Neural cell (in vitro differentiated cells): Measurements from ENCODE around the gene MAML2.

ENCODE experiments used
- CTCF ChIP-seq: fragments of 450-650 bp; IDR thresholded peaks from 2 replicates; pipeline ENCODE4 v1.5.1; 2014; ENCODE audit warnings: antibody characterized with exemption, mild to moderate bottlenecking, moderate library complexity; ENCODE audit not compliant: poor library complexity, severe bottlenecking
- EP300 ChIP-seq: fragments of 450-650 bp; conservative IDR thresholded peaks from 2 replicates; pipeline ENCODE4 v1.6.1; 2014; ENCODE audit warnings: antibody characterized with exemption, mild to moderate bottlenecking, moderate library complexity; ENCODE audit not compliant: poor library complexity, severe bottlenecking
- EZH2 ChIP-seq: fragments of 200-600, 300-800 bp; shearing (Covaris generic), sonication (generic); IDR thresholded peaks from 2 replicates; pipeline ENCODE4 v1.6.1; 2014; ENCODE audit warnings: antibody characterized with exemption, low read length, borderline replicate concordance, mild to moderate bottlenecking; ENCODE audit not compliant: insufficient read depth, poor library complexity, severe bottlenecking
- MXI1 ChIP-seq: fragments of 450-650 bp; conservative IDR thresholded peaks from 2 replicates; pipeline ENCODE4 v1.6.1; 2014; ENCODE audit warnings: antibody characterized with exemption, mild to moderate bottlenecking; ENCODE audit not compliant: poor library complexity, severe bottlenecking
- POLR2AphosphoS5 ChIP-seq: IDR thresholded peaks from 2 replicates; pipeline ENCODE4 v1.6.1; 2012
- RAD21 ChIP-seq: fragments of 450-650 bp; conservative IDR thresholded peaks from 2 replicates; pipeline ENCODE4 v1.6.1; 2014; ENCODE audit warnings: antibody characterized with exemption, mild to moderate bottlenecking, moderate library complexity
- REST ChIP-seq: IDR thresholded peaks from 2 replicates; pipeline ENCODE4 v1.6.1; 2012; ENCODE audit warnings: borderline replicate concordance
- SMC3 ChIP-seq: fragments of 450-650 bp; conservative IDR thresholded peaks from 2 replicates; pipeline ENCODE4 v1.6.1; 2014; ENCODE audit warnings: antibody characterized with exemption, mild to moderate bottlenecking, moderate library complexity; ENCODE audit not compliant: poor library complexity
- TAF1 ChIP-seq: IDR thresholded peaks from 2 replicates; pipeline ENCODE4 v1.6.1; 2012; ENCODE audit warnings: low read depth

- no peak for TF ChIP-seq EZH2
- TF ChIP-seq CTCF = no peak
- no peak for TF ChIP-seq EP300
- no peak for TF ChIP-seq POLR2AphosphoS5
- TF ChIP-seq REST = no peak
- TF ChIP-seq RAD21 = no peak
- no peak for TF ChIP-seq SMC3
- TF ChIP-seq TAF1 = no peak
- TF ChIP-seq MXI1 = no peak
Measured at GRCh38 chr11:95985174-95985808, 357.7 kb downstream of the MAML2 start.
